Stomach (tissue), 4 donors: Measurements from ENCODE around the gene PARS2.

Source experiments
- POLR2A ChIP-seq, 4 donors: fragments of 450-650 bp; IDR thresholded peaks; one replicate each; pipeline ENCODE4 v1.6.1; 2016; ENCODE audit warnings: antibody characterized with exemption in 4 of 4, control low read depth in 2 of 4, mild to moderate bottlenecking in 1 of 4, moderate library complexity in 1 of 4
- TF ChIP-seq, protein P1 (sequence below), 7 experiments: fragments of 450-650 bp in 4 of 7; fragments of 200-600 bp in 3 of 7; sonication (generic) in 3 of 7; IDR thresholded peaks; one replicate each; pipeline ENCODE4 v1.5.1; 2016 to 2019; ENCODE audit warnings: antibody characterized with exemption in 7 of 7, control low read depth in 2 of 7, mild to moderate bottlenecking in 1 of 7

DNA sequence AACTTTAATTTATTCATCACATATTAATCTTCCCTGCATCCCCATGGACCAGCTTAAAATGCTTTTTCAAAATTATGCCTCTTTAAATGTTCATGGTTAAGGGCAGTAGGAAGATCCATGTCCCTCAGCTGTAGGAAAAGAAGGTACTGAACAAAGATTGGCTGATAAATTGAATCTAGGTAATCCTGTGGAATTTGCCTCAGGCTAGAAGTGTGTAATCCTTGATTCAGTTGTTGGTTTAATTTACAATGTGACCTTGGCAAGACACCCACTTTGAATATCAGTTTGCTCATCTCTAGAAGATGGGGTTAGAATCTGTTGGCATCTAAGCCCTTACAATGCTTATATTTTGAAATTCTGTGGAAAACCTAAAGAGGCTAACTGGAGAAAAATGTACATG lies 42.6 kb downstream of the PARS2 start:
- TF ChIP-seq POLR2A (IDR thresholded peaks at IDR 0.05) = no peak
- TF ChIP-seq, protein P1, sequence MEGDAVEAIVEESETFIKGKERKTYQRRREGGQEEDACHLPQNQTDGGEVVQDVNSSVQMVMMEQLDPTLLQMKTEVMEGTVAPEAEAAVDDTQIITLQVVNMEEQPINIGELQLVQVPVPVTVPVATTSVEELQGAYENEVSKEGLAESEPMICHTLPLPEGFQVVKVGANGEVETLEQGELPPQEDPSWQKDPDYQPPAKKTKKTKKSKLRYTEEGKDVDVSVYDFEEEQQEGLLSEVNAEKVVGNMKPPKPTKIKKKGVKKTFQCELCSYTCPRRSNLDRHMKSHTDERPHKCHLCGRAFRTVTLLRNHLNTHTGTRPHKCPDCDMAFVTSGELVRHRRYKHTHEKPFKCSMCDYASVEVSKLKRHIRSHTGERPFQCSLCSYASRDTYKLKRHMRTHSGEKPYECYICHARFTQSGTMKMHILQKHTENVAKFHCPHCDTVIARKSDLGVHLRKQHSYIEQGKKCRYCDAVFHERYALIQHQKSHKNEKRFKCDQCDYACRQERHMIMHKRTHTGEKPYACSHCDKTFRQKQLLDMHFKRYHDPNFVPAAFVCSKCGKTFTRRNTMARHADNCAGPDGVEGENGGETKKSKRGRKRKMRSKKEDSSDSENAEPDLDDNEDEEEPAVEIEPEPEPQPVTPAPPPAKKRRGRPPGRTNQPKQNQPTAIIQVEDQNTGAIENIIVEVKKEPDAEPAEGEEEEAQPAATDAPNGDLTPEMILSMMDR (IDR thresholded peaks at IDR 0.05) = no peak
